Measurements from ENCODE around the gene CMTM4.

Gene CMTM4

DNA sequence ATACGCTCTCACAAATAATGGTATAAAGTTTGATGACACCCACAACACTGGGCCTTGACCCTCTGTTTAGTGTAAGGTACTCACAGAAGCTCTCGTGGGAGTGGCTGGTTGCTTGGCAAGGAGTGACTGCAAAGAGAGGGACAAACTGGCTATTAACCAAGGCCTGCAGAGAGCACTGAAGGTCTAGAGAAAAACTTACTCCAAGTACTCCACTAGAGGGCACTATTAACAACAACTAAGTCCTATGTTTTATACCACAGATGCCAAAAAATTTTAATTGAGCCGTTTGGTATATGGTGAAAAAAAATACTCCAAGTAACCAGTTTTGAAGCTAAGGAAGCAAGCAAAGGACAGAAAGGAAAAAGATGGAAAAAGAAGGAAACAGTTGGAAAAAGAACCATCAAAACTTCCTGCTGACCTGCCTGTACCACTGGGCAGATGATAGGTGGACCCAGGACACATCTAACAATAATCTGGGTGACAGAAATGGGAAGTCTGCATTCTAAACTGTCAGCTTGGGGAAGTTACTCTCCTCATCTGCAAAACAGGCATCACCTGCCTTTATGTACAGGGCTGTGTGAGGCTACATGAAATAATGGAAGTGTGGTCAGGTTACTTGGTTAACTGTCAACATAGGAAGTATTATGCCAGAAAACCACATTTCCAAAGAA is 31.7 kb upstream of the CMTM4 start:
- Histone ChIP-seq H3K27me3 (ENCODE audit: insufficient read depth, poor library complexity, severe bottlenecking) (no peaks in the 10 kb centered on the region), H3K36me3 (ENCODE audit: low read depth) (peaks cover 97% of the 10 kb centered on the region), H3K4me3 (ENCODE audit: severe bottlenecking) (no peak overlapping the region), H3K4me1 (ENCODE audit: insufficient read depth, poor library complexity, severe bottlenecking) (no peaks in the 10 kb centered on the region), H3K27ac (ENCODE audit: poor library complexity, severe bottlenecking) (no peak overlapping the region), H3K9me3 (ENCODE audit: severe bottlenecking) (no peaks in the 10 kb centered on the region)
- DNase-seq (ENCODE audit: low spot score) (no peak), ATAC-seq (ENCODE audit: low read depth) (peak; percentile 72)
- TF ChIP-seq, protein P1, sequence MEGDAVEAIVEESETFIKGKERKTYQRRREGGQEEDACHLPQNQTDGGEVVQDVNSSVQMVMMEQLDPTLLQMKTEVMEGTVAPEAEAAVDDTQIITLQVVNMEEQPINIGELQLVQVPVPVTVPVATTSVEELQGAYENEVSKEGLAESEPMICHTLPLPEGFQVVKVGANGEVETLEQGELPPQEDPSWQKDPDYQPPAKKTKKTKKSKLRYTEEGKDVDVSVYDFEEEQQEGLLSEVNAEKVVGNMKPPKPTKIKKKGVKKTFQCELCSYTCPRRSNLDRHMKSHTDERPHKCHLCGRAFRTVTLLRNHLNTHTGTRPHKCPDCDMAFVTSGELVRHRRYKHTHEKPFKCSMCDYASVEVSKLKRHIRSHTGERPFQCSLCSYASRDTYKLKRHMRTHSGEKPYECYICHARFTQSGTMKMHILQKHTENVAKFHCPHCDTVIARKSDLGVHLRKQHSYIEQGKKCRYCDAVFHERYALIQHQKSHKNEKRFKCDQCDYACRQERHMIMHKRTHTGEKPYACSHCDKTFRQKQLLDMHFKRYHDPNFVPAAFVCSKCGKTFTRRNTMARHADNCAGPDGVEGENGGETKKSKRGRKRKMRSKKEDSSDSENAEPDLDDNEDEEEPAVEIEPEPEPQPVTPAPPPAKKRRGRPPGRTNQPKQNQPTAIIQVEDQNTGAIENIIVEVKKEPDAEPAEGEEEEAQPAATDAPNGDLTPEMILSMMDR (IDR thresholded peaks at IDR 0.05; ENCODE audit: poor library complexity, severe bottlenecking) = peak; percentile 87

DNA sequence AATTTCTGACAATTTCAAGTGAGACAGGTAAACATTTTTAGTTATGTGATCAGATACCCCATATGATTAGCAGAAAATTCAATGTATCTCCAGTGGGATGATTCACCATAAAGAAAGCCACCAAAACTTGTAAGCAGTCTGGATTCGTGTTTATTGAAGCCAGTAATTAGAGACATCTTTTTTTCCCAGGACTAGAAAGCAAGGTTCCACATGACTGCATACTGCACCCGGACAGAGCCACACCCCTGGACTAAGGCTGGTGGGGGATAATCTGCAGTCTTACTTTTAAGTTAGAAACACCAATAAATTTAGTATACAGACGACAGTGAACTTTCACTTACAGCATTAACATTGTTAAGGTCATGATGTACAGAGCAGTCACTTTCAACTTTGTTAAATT is 24.2 kb upstream of the CMTM4 start:
- TF ChIP-seq, protein P1 (IDR thresholded peaks at IDR 0.05; ENCODE audit: poor library complexity, severe bottlenecking) = no peak
- peak overlapping the region; percentile 18 for H3K27ac ChIP-seq (ENCODE audit: poor library complexity, severe bottlenecking)
- DNase-seq (ENCODE audit: low spot score) (no peak), ATAC-seq (ENCODE audit: low read depth) (0 out of 3 replicates have a peak, but pooled peaks have one; percentile 30)
- H3K9me3 ChIP-seq (ENCODE audit: severe bottlenecking) = no peaks in the 10 kb centered on the region
- H3K4me1 ChIP-seq (ENCODE audit: insufficient read depth, poor library complexity, severe bottlenecking) = peaks cover 10% of the 10 kb centered on the region
- H3K27me3 ChIP-seq (ENCODE audit: insufficient read depth, poor library complexity, severe bottlenecking) = no peaks in the 10 kb centered on the region
- H3K36me3 ChIP-seq (ENCODE audit: low read depth) = peaks cover 70% of the 10 kb centered on the region
- no peak overlapping the region for H3K4me3 ChIP-seq (ENCODE audit: severe bottlenecking)

DNA sequence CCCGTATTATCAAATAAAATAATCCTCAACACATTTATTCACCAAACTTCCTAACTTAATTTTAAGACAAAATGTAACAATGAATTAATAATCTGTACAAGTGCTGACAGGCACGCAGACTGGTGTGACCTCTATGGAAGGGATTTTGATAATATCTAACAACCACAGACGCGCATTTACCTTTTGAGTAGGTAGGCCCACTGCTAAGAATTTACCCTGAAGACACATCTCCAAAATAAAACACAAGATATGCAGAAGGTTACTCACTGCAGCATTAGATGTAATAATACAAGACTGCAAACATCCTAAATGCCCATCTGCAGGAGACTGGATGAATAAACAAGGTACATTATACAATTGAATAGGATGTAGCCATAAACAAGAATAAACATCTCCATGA is 22.7 kb upstream of the CMTM4 start:
- no peak overlapping the region for H3K4me3 ChIP-seq (ENCODE audit: severe bottlenecking)
- H3K27me3 ChIP-seq (ENCODE audit: insufficient read depth, poor library complexity, severe bottlenecking) = no peaks in the 10 kb centered on the region
- no peak for ATAC-seq (ENCODE audit: low read depth)
- H3K4me1 ChIP-seq (ENCODE audit: insufficient read depth, poor library complexity, severe bottlenecking) = peaks cover 19% of the 10 kb centered on the region
- TF ChIP-seq, protein P1 (IDR thresholded peaks at IDR 0.05; ENCODE audit: poor library complexity, severe bottlenecking) = no peak
- peaks cover 55% of the 10 kb centered on the region for H3K36me3 ChIP-seq (ENCODE audit: low read depth)
- no peaks in the 10 kb centered on the region for H3K9me3 ChIP-seq (ENCODE audit: severe bottlenecking)
- no peak for DNase-seq (ENCODE audit: low spot score)
- peak overlapping the region; percentile 18 for H3K27ac ChIP-seq (ENCODE audit: poor library complexity, severe bottlenecking)

DNA sequence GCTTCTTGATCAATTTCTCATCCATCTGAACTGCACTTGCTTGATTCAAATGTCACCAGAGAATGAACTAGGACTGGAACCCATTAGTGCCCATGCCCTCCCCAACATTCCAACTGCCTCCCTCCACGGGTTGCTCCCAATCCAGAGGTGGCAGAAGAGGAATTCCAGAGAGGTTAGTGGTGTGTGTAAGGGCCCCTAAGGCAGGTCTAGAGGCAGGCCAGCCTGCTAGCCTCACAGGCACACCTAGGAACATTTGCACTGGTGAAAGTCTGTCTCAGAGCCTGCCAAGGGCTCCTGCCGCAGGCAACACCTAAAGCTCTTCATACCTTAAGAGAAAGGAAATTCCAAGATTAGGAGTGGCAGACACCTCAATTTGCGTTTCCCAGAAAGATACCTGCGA is 21.2 kb upstream of the CMTM4 start:
- H3K36me3 ChIP-seq (ENCODE audit: low read depth) = peaks cover 40% of the 10 kb centered on the region
- H3K9me3 ChIP-seq (ENCODE audit: severe bottlenecking) = no peaks in the 10 kb centered on the region
- peak; percentile 82 for ATAC-seq (ENCODE audit: low read depth)
- H3K4me1 ChIP-seq (ENCODE audit: insufficient read depth, poor library complexity, severe bottlenecking) = peaks cover 19% of the 10 kb centered on the region
- peak overlapping the region; percentile 72 for H3K27ac ChIP-seq (ENCODE audit: poor library complexity, severe bottlenecking)
- no peaks in the 10 kb centered on the region for H3K27me3 ChIP-seq (ENCODE audit: insufficient read depth, poor library complexity, severe bottlenecking)
- DNase-seq (ENCODE audit: low spot score) = no peak
- TF ChIP-seq, protein P1 (IDR thresholded peaks at IDR 0.05; ENCODE audit: poor library complexity, severe bottlenecking) = no peak
- no peak overlapping the region for H3K4me3 ChIP-seq (ENCODE audit: severe bottlenecking)

DNA sequence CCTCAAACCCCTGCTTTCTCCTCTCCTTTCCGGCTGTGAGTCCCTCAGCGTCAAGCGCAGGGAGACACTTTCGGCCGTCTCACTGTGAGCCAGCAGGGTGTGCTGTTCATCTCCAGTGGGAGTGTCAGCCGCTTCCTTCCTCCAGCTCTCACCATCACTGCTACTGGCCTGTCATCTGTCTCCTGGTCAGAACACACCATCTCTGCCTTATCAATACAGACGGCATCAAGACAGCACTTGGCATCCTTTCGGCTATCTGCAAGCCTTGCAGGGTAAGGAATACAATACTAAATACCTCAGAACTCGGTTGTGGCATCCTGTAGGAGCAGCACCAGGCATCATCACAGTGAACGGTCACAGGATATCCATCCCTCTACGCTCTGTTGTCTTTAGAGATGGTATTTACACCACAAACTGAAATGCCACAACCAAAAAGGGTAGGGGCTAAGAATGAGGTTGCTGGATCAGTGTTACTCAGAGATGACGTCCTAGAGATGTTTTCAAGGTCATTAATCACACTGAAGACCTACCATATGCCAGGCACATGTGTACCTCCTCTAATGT is 20.7 kb upstream of the CMTM4 start:
- H3K36me3 ChIP-seq (ENCODE audit: low read depth) = peaks cover 35% of the 10 kb centered on the region
- DNase-seq (ENCODE audit: low spot score) = no peak

More for the DNA sequence above, 20.7 kb upstream of the CMTM4 start:
- H3K4me3 ChIP-seq (ENCODE audit: severe bottlenecking) = no peak overlapping the region
- H3K9me3 ChIP-seq (ENCODE audit: severe bottlenecking) = no peaks in the 10 kb centered on the region
- peak overlapping the region; percentile 72 for H3K27ac ChIP-seq (ENCODE audit: poor library complexity, severe bottlenecking)
- H3K27me3 ChIP-seq (ENCODE audit: insufficient read depth, poor library complexity, severe bottlenecking) = no peaks in the 10 kb centered on the region
- ATAC-seq (ENCODE audit: low read depth) = no peak
- TF ChIP-seq, protein P1 (IDR thresholded peaks at IDR 0.05; ENCODE audit: poor library complexity, severe bottlenecking) = peak; percentile 13
- peaks cover 19% of the 10 kb centered on the region for H3K4me1 ChIP-seq (ENCODE audit: insufficient read depth, poor library complexity, severe bottlenecking)

Data from RWPE2 (cell line).